Endometrium (tissue), 2 donors: ENCODE measurements around the gene MEGF6.

Experiments
- FAIRE-seq: peaks from 2 replicates; lab custom pipeline; 2012; peaks lifted over from hg19 to GRCh38; lab: Jason Lieb, UNC
- donor health status: control.
- donor health status: control.

Gene MEGF6

DNA sequence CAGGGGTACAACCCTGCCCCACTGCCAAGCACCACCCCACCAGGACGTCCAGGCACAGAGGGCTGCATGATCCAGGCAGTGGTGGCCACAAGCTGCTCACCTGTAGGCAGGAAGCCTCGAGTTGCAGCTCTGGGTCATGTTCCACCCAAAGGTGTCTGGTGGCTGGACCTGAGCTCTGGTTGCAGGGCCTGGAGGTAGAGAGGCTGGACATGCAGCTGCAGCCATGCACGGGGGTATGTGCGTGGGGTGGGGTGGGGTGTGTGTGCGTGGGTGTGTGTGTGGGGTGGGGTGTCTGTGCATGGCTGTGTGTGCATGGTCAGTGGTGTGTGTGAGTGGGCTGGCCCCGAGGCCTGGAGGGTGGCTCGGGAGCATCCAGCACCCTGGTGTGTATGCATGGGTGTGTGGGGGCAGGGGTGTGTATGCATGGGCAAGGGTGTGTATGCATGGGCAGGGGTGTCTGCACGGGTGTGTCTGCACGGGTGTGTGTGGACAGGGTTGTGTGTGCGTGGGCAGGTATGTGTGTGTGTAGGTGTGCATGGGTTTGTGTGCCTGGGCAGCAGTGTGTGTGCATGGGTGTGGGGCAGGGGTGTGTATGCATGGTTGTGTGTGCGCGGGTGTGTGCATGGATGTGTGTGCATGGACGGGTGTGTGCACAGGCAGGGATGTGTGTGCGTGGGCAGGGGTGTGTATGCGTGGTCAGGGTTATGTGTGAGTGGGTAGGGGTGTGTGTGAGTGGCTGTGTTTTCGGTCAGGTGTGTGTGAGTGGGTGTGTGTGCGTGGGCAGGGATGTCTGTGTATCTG is 141.3 kb downstream of the MEGF6 start:
- no peak for FAIRE-seq

DNA sequence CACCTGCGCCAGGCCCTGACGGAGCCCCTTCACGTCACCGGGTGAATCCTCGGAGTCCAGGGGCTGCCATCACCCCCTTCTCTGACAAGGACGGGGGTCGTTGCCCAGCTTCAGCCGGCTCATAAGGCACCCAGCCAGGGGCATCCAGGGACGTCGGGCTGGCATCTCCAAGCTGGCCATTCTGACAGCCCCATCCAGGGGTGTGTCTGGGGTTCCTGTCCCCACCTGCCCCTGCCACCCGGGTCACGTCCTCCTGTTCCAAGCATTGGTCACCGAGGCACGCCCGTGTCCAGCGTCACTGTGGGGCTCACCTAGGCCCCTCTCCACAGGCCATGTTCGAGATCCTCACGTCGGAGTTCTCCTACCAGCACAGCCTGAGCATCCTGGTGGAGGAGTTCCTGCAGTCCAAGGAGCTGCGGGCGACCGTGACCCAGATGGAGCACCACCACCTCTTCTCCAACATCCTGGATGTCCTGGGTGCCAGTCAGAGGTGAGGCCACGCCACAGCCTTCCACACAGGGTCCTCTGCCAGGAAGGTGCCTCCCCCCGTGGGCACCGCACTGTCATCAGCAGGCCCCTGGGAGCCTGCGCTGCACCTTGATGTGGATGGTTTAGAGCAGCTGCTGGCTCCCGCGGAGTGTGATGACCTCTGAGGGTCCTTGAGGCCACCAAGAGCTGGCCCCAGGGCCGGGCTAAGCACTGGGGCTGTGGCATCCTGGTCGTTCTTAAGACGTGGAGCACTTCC is 142.0 kb downstream of the MEGF6 start:
- no peak for FAIRE-seq

DNA sequence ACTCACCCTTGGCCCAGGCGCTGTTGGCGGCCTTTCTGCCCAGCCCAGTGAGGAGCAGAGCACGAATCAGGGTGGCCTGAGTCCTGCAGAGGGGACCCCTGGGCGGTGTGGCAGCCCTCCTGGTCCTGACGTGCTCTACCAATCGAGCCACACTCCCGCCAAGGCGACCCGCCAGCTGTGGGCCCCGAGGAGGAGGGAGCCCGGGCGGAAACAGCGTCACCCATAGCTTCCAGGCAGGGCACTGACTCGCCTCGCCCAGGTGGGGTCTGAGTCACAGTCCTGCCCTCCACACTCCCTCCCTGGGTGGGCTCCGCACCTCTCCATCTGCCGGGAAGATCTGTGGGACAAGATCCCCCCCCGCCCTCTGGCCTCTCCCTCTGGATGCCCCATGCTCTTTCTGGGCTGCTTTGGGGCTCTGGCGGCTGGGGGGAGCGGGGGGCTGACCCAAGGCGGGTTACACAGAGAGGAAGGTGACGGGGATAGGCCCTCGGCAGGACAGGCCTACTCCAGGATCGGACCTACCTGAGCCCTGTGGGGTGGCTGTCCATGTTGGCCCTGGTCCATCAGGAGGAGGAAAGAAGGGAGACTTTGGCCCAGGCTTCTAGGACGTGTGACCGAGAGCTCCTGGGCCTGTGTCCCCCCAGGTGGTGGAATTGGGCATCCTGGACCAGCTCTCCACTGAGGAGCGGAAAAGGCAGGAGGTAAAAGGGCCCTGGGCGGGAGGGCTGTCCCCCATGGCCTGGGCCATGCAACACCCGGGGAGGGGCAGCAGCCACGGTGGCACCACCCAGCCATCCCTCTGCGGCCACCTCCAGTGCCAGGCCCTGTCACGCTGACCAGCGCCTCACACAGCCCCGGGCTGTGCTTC is 142.8 kb downstream of the MEGF6 start:
- FAIRE-seq = no peak

DNA sequence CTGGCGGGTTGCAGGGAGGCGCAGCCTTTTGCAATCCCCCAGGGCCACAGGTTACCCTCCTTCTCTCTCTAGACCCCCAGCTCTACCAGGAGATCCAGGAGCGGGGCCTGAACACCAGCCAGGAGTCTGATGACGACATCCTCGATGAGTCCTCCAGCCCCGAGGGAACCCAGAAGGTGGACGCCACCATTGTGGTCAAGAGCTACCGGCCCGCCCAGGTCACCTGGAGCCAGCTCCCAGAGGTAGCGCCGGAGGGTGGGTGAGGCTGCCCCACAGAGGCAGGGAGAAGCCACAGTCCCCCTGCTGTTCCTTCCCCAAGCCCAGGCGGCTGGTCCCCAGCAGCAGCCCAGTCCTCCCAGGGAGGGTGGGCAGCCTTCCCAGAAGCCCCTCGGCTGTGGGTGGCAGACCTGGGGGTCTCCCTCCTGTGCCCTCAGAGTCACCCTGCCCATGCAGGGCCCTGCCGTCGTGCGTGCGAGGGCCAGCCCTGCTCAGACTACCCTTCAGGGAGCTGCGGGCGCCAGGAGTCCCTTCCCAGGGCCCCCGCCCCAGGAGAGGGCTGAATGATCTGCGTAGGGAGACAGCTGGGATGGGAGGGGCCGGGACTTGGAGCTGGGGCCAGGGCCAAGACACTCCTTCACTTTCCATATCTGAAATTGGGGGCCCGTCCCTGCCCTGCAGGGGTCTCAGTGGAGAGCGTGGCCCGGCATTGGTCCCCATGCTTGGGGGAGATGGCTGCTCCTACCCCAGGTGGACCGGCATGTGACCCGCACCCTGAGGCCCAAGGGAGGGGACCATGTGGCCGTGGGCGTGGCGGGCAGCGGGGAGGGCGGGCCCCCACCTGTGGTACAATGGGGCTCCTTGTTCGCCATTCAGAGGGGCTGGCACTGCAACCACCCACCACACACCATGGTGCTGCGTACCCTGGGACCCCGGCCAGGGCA is 143.9 kb downstream of the MEGF6 start:
- no peak for FAIRE-seq

DNA sequence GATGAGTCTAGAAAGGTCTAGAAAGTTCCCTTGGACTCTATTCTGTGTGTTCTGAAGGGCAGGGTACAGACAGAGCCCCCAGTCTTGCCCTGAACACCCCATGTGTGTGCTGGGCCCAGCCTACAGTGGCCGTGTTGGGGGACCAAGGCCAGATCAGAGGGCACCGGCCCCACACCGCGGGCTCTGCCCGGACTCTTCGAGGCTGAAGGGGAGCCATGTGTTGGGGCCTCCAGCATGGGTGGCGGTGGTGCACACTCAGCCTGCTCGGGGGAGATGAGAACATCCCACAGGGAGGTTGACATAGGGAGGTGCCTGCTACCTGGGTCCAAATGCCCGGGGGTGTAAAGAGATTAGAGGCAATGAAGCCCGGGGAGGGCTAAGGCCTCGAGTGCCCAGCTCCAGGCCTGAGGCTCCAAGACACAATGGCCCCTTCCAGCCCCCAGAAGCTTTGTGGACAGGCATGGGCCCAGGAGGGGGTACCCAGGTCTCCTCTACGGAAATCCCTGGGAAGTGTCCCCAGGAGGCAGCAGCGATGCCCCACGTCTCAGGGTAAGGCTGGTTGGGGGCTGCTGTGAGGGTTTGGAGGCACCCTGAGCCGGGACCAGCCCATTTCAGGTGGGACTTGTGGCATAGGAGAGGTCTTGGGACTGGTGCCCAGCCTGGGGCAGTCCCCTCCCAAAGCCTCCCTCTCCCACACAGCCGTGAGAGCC is 144.8 kb downstream of the MEGF6 start:
- no peak for FAIRE-seq

DNA sequence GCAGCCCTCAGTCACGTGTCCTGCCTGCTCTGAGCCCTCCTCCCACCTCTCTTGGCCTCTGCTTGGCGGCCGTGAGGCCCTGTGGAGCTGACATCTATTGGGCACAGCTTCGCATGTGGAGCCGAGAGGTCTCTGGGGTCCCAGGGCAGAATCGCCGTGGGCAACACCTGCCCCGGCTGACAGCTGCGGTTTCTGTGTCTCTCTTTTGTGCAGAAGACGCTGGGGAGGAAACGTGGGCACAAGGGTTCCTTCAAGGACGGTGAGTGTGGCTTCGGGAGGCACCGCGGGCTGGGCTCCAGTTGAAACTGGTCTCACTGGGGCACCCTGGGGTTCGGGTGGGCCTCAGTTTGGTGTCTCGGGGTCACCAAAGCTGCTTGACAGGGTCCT is 145.4 kb downstream of the MEGF6 start:
- no peak for FAIRE-seq

DNA sequence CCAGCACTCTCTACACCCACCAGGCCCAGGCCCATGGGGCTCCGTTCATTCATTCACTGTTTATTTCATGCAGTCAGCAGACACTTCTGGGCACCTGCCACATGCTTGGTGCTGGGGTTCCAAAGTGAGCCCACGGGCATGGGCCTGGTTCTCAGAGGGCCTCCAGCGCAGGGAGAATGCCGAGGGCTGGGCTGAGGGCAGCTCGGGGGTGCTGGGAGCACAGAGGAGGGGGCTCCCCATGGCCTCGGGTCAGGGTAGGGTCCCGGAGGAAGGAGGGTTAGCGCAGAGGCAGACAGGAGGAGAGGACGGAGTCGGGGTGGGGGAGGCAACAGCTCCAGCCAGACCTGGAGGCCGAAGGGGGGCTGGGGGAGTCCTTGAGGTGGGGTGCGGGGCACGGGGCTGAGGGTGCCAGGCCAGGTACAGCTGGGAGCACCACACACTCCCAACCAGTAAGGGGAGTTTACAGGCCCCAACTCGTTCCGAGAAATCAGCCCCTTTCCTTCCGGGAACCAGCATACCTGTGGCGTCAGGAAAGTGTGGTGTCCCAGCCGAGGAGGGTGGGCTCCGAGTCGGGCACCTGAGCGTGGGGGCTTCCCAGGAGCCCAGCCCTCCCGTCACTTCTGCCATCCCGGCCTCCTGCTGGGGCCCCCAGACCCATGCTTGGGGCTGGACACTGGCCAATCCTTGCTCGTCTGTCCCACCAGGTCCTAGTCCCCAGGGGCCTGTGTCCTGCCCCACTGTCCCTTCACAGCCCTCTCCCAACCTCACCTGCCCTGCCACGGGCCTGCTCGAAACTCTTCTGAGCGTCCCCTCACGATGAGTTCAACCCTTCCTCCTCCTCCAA is 146.0 kb downstream of the MEGF6 start:
- no peak for FAIRE-seq

DNA sequence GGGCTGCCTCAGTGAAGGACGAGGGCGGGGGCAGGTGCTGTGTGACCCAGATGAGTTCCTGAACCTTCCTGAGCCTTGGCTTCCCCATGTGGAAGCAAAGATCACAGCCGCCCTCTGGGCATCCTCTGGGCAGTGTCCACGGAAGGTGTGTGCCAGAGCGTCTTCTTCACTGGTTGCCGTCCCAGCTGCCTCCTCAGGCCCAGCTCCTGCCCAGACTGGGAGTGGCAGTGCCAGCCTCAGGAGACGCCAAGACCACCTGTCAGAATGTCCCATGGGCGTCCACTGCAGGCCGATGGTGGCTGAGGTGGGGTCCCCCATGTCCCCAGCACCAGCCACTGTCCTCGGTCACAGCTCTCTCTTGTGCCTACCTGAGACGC is 146.7 kb downstream of the MEGF6 start:
- FAIRE-seq = no peak

DNA sequence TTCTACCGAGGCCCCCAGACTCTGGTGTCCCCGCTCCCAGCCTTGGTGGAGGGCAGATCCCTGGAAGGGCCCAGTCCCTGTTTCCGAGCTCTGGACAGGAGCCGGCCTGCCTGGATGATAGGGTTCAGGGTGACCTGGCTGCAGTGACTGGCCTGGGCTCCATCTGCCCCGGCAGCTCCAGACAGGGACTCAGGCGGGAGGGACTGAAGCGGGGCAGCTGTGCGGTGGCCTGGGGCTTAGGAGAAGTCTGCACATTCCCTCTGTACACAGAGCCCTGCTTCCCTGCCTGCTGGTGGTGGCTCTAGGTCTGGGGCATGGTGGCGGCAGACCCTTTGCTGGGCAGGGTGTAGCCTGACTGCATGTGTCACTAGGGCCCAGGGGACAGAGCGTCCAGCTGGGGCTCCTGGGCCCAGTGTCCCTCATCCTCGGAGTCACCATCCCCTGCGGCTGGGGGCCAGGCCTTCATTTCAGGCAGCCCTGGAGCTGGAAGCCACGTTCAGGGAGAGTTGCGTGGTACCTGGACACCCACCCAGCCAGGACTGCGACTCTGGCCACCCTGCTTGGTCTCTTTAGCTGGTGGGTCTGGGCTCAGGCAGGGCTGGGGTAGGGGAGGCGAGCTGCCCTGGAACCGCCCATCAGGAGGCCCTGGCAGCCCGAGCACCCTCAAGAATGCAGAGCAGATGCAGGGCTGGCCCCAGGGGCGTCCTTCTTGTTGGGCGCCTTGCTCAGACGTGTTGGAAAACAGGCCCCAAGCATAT is 147.2 kb downstream of the MEGF6 start:
- FAIRE-seq = no peak

DNA sequence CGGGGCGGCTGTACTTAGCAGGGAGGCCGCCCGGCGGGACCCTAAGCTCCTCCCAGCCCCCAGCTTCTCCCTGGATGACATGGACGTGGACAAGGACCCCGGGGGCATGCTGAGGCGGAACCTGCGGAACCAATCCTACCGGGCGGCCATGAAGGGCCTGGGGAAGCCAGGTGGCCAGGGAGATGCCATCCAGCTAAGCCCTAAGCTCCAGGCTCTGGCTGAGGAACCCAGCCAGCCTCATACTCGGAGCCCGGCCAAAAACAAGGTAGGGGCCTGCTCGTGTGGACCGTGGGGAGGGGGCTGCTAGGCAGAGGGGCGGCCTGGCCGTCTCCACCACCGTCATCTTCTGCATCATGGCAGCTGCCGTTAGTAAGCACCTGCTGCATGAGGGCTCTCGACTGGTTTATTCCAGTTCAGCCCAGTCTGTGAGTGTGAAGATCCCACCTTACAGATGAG is 147.9 kb downstream of the MEGF6 start:
- FAIRE-seq = no peak

DNA sequence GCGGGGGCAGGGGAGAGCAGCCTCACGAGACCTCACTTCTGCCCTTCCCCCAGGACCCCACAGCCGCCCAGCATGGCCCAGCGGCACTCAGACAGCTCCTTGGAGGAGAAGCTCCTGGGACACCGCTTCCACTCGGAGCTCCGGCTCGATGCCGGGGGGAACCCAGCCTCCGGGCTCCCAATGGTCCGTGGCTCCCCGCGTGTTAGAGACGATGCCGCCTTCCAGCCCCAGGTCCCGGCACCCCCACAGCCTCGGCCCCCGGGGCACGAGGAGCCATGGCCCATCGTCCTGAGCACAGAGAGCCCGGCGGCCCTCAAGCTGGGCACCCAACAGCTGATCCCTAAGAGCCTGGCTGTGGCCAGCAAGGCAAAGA is 148.3 kb downstream of the MEGF6 start:
- FAIRE-seq = no peak

DNA sequence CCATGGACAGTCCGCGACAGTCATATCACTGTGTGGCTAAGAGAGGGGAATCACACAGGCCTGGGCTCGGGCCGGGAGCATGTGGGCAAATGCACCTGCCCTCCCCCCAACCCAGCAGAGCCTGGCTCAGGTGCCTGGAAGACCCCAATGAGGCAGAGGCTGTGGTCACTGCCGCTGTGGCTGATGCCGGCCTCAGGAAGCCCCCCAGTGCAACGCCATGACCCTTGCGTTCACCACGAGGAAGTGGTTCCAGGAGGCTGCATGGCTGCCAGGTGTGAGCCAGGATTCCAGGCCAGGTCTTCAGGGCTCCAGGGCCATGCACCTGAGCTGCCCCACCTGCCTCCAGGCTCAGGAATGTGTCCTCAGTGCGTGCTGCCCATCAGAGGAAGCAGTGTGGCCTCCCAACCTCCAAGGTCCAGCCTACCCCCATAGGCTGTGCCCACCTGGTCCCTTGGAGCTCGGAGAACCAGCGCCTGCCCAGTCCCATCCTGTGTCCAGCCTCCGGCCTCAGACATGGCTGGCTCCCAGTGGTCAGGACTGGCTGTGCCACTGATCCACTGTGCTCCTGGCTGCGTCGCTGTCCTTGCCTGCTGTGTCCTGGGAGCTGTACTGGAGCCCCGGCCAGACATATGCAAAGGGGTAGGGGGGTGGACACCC is 148.8 kb downstream of the MEGF6 start:
- no peak for FAIRE-seq

DNA sequence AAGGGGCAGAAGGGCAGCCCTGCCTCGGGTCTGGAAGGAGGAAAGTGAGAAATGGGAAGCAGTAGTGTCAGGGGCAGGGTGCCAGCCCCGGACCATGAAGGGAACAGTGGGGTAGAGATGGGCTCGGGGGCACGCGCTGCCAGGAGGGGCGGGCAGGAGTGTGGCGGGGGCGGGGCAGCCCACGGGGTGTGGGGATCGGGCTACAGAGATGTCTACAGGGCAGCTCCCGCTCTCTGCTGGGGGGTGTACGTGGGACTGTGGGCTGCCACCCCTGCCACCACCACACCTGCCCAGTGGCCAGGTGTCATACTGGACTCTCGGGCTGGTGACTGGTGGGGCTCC is 149.4 kb downstream of the MEGF6 start:
- no peak for FAIRE-seq

DNA sequence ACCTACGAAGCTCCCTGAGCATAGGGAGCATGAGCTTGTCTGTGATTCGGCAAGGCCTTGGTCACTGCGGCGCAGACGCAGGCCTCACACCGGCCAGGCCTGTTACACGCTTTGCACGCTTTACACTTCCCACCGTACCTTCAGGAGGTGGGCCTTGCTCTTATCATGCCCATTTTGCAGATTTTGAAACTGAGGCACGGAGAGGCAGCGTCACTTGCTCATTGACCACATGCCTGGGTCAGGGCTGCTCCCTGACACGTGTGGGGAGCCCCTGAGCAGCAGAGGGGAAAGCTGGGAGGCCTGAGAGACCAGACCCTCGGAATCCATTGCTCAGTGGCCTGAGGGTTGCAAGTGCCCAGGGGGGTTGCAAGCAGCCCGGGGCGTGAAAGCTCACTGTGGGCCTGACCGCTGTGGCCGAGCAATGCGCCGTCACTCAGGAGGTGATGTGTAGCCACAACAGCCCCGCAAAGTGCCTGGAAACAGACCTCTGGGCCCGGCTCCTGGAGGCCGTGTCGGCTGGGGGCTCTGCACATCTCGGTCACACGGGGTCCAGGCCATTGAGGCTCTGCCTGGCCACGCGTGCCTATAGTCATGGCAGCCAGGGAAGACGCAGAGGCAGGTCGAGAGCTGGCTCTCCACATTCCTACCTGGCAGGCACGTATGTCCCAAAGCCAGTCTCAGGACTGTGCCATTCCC is 149.9 kb downstream of the MEGF6 start:
- no peak for FAIRE-seq

DNA sequence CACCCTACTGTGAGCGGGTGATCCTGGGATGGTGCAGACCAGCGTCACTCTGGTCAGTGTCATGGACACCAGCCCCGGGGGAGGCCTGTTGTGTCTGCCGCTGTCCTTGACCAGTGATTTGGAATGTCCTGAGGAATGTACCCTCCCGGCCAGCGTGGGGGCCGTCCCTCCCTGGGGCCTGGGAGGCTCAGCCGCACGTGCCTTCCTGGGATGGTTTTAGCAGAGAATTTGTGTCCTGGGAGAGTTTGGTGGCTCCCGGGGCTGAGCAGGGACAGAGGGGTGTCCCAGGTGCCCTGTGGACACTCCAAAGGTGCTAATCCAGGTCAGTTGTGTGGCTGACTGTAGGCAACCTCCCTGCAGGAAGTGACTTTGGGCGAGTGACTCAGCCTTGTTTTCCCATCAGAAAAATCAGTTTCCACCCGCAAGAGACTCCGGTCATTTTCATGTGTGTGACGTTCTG is 150.6 kb downstream of the MEGF6 start:
- FAIRE-seq = no peak

DNA sequence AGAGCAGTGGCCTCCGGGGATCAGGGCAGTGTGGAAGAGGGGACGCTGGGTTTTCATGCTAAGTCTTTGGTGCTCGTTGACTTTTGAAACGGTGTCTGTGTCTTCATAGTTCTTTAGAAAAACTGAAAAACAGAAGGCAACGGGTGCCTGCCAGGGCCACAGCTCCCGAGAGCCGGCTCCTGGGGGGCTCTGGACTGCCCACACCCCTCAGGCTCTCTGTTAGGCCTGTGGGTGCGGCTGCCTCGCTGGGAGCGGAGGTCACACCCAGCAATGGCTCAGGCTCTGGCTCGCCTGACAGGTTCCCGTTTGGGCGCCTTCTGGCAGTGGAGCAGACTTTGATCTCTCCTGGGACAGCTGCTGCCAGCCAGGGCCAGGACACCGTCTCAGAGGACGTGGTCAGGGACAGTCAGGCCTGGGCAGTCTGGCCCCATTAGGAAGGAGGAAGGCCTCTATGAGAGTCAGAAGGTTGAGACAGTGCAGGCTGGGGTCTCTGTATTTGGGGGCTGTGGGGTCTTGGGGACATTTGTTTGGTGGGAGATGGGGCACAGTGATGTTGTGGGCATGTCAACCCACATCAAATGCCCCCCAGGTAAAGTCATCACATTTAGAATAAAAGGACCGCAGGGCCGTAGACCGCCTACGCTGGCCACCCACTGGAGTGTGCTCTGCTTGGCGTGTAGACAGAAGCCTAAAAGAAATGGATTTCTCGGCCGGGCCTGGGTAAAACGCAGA is 151.2 kb downstream of the MEGF6 start:
- FAIRE-seq = no peak
